Stimulated activated CD4-positive, alpha-beta T cell treated with anti-CD3 and anti-CD28 coated beads, Interleukin-4, amount 100 ng/mL, for 4 hours (primary cell): ENCODE results near the gene GLRA3.
"Not testable (repeated sequence)": the region's sequence is repeated elsewhere in the genome, so short reads cannot be mapped to it uniquely, and the experiment has no call there.

Experiments used
- DNase-seq, 2 experiments: peaks; one replicate each; pipeline ENCODE4 v3.0.0-alpha.2; 2020

Gene GLRA3

DNA sequence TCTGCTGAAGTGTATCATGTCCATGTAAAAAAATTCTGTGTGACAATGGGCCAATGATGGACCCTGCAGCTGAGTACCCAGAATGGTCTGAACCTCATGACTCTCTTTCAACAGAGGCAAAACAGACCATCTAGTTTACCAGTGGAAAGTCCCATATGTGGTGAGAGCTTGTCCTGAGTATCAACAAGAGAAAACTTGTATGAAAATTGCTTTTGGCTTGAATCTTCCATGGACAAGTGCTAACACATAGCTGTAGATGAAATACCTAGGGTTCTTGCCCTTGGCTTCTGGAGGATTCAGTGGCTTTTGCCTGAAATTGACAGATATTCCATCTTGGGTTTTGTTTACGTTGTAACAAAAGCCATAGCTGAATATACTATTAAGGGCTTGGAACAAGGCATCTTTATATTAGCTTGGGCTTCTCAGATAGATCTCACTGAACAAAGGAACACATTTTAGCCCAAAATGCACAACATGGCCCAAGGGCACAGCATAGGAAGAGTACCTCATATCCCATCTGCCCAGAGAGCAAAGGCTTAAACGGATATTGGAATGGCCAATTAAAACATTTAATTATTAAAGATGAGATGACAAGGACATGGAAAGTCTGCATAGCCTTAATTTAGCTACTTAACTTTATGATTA, 178.2 kb downstream of the GLRA3 start:
- DNase-seq = no peak

- DNase-seq = no peak
These were observed 180.2 kb downstream of the GLRA3 start for GRCh38 chr4:174648812-174649211.

DNA sequence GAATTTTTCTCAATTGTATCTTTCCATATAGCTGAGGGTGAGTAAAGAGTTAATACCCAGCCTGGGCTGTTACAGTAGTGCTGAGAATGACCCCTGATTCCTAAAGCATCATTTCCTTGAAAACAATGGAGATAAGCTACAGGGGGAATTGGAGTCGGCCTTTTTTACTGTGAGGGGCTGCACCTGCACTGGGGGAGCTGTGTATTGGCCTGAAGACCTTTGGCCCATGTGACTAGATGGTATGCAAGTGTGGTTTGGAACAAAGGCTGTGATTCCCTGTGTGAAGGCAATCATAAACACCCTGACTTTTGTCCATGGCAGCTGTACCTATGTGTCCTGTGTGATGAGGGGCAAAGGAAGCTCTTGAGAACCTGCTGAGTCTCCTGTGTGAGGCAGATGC, 182.7 kb downstream of the GLRA3 start:
- no peak for DNase-seq

DNA sequence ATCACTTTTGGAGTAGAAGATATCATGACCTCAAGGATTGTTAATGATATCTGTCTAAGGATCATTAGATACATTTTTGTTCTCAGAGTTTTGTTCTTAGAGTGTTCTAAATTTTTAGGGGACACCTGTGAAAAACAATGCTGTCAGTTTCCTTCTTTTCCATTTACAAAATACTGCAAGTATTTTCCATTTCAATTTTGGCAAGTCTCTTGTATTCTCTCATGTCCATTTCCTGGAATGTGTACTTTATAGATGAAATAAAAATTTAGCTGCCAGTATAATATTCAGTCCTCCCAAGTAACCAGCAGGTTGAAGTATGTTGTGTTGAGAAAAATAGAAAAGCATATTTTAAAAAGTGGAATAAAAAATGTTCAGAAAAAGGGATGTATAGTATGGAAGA, 188.9 kb downstream of the GLRA3 start:
- no peak for DNase-seq

DNA sequence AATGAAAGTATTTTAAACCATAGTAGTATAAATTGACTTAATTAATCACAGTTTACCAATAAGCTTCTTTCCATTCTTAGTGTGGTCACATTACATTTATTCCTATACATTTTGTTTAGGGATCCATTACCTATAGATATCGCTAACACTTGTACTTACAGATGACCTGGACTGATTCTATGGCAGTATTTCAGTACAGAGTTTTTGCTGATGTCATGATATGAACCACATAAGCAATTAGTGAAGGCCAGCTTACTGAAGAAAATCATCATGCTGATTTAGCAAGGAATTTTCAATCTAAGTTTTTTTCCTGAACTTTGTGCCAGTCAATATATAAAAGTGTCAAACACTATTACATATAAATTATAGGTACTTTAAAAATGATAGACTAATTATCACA, 193.3 kb downstream of the GLRA3 start:
- no peak for DNase-seq

DNA sequence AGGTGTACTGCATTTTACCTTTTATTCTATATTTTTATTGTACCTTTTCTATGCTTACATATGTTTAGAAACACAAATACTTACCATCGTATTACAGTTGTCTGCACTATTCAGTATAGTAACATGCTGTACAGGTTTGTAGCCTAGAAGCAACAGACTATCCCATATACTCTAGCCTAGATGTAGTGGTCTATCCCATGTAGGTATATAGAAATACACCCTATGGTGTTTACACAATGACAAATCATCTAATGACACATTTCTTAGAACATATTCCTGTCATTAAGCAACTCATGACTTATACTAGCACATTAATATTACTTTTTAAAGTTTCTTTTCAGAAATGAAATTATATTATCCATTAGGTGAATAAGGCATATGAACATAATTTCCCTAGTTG, 195.6 kb downstream of the GLRA3 start:
- DNase-seq = no peak

GRCh38 chr4:174631901-174632758, 196.9 kb downstream of the GLRA3 start:
- no peak for DNase-seq

DNA sequence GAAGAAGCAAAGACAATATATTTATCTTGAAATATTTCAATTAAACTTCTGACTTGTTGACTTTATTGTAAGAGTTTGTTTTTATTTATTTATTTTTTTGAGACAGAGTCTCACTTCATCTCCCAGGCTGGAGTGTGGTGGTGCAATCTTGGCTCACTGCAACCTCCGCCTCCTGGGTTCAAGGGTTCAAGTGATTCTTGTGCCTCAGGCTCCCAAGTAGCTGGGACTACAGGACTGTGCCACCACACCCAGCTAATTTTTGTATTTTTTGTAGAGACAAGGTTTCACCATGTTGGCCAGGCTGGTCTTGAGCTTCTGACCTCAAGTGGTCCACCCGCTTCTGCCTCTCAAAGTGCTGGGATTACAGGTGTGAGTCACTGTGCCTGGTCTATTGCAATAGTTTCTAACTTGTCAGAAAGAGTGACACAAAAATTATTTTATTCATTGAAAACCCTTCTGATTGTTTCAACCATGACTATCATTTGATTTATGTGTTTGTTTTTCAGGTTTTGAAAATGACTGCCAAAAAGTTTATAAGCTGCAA, 199.1 kb downstream of the GLRA3 start:
- DNase-seq = not testable (repeated sequence)

DNA sequence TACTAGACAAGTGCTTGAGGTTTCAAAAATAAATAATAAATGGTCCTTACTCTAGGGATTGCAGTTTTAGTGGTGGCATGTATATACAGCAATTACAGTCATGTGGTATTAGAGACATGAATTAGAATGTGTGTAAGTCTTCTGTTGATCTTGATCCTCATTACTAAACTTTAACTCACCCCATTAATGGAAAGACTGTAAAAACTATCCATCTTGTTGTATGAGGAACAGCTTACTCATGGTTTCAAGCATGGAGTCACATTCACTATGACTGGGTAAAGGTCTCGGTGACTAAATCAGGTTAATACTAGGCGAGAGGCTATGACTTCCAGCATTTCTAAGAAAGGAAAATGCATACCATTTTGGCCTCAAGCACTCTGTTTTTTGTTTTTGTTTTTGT, 199.8 kb downstream of the GLRA3 start:
- no peak for DNase-seq

DNA sequence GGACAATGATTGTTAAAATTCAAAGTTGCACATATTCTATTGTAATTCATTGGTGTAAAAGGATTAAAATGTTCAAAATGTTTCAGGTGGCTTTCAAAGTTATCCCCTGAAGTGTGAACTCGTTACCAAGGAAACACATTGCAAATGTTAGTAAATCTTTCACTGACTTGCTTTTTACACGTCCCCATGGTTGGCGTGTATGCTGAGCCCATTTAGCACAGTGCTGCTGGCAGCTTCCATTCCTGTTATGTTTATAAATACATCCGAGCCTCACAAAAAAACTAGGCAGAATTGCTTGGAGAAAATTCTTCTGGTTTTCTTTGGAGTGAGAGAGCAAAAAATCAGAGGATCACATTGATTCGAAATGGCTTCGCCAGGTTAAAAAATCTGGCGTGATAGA, 200.9 kb downstream of the GLRA3 start:
- no peak for DNase-seq

- DNase-seq = no peak
These were observed 201.6 kb downstream of the GLRA3 start for GRCh38 chr4:174627473-174627872.

- no peak for DNase-seq
These were observed 202.6 kb downstream of the GLRA3 start for GRCh38 chr4:174626342-174627008.

- no peak for DNase-seq
These were observed 212.4 kb downstream of the GLRA3 start for GRCh38 chr4:174616661-174617060.

DNA sequence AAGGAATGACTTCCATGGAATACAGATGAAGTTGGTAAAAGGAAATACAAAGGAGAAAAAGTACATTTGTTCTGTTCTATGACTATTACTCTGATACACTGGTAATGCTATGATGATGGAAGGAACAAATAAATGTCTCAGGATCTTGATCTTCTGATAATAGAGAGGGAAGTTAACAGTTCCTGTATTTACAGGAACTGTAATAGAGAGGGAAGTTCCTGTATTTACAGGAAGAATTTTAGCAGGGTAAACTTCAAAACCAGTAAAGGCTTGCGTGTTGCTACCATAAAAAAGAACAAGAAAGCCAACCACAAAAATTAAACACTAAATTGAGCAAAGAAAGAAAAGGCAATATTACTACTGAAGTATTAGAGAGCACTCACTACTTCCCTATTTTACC, 215.1 kb downstream of the GLRA3 start:
- DNase-seq = no peak

DNA sequence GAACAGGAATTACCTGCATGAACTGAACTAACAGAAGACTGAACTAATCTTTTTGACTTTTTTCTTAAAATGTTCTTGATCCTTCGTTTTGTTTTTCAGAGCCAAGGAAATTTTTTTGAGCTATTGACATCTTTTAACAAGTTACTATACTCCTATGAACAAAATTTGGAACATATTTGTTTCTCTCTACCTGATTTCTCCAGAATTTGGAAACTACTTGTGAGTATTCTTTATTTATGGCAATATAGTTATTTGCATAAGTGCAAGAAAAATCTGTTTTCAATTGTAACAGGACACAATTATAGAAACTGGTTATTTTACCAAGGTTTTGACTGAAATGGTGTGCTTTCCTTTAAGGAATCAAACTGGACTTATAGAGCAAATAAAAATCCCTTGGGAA, 217.3 kb downstream of the GLRA3 start:
- DNase-seq = no peak

GRCh38 chr4:174607792-174608191, 221.3 kb downstream of the GLRA3 start:
- no peak for DNase-seq

GRCh38 chr4:174604198-174604597, 224.8 kb downstream of the GLRA3 start:
- no peak for DNase-seq

GRCh38 chr4:174600391-174600790, 228.7 kb downstream of the GLRA3 start:
- no peak for DNase-seq

- no peak for DNase-seq
These were observed 230.2 kb downstream of the GLRA3 start for GRCh38 chr4:174598800-174599199.

DNA sequence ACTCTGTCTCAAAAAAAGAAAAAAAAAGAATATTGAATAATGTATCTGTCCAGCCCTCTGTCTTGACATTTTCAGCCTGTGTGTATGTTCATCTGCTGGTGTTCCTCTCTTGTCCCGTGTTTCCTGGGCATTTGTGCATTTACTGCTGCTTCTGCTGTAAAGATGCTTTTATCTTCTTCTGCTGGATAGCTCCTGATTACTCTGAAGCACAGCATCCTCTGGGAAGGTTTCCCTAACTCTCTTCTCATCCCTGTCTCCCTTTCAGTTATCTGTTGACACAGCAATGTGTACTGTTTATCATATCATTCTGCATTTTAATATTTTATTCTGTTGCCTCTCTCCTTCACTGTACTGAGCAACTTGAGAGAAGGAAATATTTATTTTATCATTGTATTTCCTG, 232.5 kb downstream of the GLRA3 start:
- DNase-seq = no peak

- no peak for DNase-seq
These were observed 233.7 kb downstream of the GLRA3 start for GRCh38 chr4:174595141-174595929.

DNA sequence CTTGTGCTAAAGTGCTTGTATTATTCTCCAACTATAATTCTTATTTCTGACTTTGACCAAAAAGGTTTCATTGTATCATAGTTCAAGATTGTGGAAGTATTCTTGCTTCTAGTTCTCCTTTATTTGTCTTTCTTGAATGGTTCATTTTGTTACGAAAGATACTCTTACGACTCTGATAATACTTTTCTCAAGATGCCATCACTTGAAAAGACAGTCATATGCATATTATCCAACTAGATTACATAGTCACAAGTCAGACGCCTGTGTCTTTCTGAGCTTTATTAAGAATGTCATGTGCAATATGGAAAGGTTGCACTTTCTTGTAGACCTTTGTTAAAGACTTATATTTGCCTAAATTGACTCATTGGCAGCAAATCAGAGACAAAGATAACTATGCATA, 235.3 kb downstream of the GLRA3 start:
- no peak for DNase-seq

GRCh38 chr4:174592985-174593335, 236.1 kb downstream of the GLRA3 start:
- no peak for DNase-seq
